Activated CD4-positive, alpha-beta T cell treated with anti-CD3 and anti-CD28 coated beads, Interleukin-2, Interleukin-6, amounts not matched to agents 100 ng/mL and 50 ng/mL, durations not matched to agents 16 hours and 8 hours (primary cell): ENCODE data around the gene CHN1.

Experiments
- DNase-seq: peaks from one replicate; pipeline ENCODE4 v3.0.0-alpha.2; 2020

CHN1 gene

GRCh38 chr2:174970092-174970491, 35.1 kb downstream of the CHN1 start:
- no peak for DNase-seq

DNA sequence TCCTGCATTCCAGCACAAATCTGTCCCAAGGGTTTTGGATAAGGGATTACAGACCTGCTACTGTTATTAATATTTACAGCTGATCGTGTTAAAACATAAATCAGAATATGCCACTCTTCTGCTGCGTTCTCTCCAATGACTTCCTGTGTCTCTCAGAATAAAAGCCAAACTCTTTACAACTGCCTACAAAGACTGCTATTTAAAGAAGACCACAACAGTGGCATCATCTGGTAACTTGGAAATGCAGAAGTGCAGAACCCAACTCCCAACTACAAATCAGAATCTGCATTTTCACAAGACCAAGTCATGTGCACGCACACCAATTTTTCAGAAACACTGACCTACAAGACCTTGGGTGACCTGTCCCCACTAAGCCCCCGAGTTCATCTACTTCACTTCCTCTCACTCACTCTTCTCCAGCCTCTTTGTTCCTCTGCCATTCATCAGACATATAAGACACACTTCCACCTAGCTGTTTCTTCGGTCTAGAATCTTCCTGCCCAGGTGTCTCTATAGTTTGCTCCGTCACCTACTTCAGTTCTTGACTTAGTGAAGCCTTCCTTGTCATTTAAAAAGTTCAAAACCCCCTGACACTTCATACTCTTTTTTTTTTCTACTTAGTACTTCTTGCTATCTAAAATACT, 36.0 kb downstream of the CHN1 start:
- DNase-seq: no peak

DNA sequence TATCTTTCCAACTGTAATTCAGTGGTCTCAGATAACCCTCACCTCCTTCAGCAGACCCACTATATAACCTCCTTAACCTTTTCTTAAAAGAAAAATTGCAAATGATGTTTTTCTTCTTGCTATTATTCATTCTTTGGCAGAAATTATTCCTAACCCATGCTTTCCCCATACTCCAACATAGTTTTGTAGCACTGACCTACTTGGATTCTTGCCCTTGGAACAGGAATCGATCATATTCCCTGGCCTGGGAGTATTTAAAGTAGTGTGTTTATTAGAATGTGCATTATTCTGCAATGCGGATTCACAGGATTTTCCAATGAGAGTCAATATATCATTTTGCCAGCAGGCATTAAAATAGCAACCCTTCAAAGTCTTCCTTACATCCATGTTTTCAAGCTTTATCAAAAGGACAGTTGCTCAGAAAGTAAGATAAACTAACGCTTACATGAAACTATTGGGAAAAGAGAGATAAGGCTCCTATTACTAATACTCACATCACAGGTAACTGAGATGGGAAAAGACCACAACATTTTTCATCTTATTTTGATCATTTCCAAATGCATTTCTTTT, 37.4 kb downstream of the CHN1 start:
- DNase-seq: no peak

DNA sequence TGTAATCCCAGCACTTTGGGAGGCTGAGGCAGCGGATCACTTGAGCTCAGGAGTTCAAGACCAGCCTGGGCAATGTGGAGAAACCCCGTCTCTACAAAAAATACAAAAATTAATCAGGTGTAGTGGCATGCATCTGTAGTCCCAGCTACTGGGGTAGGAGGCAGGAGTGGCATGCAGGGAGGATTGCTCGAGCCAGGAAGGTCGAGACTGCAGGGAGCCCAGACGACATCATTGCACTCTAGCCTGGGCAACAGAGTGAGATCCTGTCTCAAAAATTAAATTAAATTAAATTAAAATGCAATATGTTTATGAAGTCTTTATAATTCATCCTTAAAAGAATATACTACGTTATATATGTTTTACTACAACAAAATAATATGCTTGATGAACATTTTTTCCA, 38.1 kb downstream of the CHN1 start:
- DNase-seq: no peak

DNA sequence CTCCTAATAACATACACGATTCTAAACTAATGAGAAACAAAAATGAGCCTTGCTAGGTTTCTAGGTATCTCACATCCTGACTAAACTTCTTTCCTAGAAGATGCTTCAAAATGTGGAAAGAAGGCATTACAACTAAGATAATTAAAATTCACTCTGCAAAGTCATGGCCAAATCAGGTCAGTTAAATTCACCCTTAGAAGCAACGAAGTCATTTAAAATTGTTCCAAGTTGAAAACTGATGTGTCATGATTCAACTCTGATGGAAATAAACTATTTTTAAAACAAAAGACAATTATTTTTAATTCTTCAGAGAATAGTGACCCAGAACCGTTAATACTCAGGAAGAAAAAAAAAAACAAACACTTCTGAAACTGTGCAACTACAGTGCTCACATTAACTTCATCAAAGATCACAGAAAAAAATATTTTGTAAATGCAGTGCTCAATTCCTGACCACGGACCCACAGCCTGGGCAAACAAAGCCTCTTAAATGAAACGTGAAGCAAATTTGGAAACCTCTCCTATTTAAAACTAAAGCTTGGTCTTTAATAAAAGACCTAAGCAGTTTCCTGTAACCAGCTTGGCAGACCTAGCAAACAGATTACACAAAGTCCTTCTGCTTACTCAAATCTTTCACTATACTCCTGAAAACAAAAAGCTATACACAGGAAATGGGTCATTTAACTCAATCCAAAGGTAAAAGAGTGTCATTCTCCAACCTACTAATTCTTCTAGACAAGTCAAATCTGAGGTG, 39.0 kb downstream of the CHN1 start:
- peak; percentile 44 for DNase-seq

- no peak for DNase-seq
Measured at GRCh38 chr2:174965551-174965950, 39.6 kb downstream of the CHN1 start.

DNA sequence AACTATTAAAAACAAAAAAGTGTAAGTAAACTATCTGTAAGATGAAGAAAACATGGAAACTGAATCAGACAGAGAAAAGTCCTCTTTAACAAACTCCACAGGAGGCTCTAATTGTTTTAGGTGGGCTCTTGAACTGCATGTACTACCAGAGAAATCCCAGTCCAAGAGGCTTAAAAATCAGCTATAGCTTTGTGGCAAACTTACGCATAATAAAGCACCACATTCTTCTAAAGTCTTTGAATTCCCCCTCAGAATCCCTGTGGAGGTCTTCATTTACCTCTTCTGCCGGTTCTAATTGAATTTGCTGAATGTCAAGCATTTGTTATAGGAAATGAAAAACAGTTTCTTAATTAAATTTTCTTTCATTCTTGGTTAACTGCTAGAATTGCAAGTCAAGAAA, 40.8 kb downstream of the CHN1 start:
- no peak for DNase-seq

- no peak for DNase-seq
Measured at GRCh38 chr2:174963437-174964400, 41.5 kb downstream of the CHN1 start.

GRCh38 chr2:174959787-174960186, 45.4 kb downstream of the CHN1 start:
- no peak for DNase-seq

DNA sequence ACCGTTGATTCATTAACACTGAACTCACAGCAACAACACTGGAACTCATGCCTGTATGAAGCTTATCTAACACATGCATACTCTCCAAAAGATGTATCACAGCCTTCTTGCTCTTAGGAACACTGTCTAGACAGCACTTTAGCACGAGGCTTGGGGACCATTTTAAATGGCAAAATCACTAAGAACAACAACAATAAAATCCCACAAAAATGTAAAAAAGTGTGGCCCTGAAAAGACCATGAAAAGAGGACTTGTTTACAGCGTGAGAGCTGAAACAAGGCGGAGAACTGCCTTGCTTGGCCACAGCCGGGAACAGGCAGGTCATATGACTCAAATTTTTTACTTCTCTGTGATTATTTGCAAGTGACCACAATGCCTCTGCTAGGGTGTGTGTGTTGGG, 48.1 kb downstream of the CHN1 start:
- no peak for DNase-seq

- no peak for DNase-seq
Measured at GRCh38 chr2:174952607-174953006, 52.6 kb downstream of the CHN1 start.

DNA sequence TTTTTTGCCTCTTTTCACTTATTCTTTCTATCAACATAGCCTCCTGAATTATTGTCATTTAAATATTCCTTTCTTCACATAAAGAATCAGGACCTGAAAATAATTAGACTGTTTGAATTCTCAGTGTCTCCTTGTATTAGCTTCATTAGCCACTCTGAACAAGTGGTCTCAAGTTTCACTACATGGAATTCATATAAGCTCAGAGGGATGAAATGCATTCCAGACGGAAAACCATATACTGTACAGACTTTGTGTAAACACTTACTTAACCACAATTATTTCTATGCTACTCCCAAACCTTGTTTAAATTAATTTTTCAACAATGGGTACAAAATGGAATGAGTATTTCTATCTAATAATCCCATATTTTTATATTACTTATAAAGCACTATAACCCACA, 53.4 kb downstream of the CHN1 start:
- DNase-seq: no peak

DNA sequence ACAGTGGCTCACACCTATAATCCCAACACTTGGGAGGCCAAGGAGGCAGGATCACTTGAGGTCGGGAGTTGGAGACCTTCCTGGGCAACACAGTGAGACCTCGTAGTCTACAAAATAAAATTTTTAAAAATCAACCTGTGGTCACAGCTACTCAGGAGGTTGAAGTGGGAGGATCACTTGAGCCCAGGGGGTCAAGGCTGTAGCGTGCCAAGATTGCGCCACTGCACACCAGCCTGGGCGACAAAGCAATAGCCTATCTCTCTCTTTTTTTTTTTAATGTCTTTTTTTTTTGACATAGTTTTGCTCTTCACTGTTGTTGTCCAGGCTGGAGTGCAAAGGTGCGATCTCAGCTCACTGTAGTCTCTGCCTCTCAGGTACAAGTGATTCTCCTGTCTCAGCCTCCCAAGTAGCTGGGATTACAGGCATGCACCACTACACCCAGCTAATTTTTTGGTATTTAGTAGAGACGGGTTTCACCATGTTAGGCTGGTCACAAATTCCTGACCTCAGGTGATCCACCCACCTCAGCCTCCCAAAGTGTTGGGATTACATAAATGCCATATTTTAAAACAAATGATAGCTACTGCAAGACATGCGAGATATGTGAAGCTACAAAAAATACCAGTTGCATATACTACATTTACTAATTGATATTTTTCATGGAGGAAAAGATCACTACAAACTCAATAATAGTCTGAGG, 55.0 kb downstream of the CHN1 start:
- no peak for DNase-seq

DNA sequence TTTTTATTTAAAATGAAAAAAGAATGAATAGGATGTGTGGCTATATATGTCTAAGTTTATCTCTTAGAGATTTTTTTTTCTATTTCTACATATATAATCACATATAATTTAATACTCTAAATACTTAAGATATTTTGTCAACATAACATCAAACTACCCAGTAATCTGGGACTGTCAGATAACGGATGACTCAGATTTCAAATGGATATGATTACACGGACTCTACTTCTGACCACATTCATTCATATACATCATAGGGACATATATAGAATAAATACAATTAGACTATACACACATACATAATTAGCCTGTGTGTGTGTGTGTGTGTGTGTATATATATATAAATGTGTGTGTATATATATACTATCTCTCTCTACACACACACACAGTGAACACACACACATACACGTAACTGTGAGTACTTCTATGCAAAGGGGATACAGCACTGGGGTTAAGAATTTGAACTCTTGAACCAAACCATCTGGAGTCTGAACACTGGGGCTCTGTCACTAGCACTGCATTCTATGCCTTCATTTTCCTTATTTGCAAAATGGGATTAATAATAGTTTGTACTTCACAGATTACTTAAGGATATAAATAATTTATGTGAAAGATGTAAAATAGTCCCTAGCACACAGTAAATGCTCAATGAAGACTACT, 59.5 kb downstream of the CHN1 start:
- DNase-seq: no peak

DNA sequence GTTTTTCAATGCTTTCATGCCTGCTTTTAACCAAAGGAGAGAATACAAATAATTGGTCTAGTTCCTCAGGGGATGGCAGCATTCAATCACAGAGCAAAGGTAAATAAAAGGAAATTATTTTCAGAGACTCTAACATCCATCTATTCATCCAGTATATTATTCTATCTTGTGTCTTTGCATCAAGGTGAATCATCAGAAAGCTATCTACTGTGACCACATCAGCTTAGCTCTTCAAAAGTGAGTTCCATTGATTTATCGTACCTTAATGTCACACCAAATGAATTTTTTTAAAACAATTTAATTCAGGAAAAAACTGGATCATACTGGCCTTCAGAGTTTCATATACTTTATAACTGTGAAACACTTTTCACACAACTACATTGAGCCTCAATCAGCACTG, 66.1 kb downstream of the CHN1 start:
- DNase-seq: no peak

DNA sequence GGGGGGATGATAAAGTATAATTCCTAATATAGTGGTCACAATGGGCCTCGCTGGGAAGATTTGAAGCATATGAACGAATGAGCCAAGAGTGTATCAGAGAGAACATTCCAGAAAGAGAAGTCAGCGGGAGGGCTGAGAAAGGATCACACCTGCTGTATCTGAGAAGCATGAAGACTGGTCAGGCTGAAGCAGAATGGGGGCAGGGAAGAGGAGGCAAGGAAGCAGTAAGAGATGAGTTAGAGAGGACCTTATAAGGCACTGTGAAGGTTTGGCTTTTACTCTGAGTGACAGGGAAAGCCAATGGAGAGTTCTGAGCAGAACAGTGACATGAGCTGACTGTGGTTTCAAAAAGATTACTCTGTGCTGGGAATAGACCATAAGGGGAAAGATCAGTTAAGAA, 73.5 kb downstream of the CHN1 start:
- DNase-seq: no peak

DNA sequence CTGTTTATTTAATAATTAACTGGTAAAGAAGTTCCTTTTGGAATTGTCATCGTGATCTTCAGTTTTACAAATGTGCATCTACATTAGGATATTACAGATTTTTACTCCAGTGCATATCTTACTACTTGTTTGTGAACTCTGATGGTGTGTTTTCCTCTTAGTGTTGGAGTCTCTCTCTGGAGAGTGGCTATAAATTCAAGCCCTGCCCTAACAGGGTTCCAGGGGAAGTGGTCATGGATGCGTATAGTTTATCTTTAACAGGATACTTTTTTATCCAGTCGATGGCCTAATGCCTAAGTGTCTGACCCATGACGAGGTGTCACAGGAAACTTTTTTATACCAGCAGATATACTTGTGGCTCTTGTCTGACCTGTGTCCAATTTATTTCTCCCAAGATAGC, 75.4 kb downstream of the CHN1 start:
- no peak for DNase-seq

DNA sequence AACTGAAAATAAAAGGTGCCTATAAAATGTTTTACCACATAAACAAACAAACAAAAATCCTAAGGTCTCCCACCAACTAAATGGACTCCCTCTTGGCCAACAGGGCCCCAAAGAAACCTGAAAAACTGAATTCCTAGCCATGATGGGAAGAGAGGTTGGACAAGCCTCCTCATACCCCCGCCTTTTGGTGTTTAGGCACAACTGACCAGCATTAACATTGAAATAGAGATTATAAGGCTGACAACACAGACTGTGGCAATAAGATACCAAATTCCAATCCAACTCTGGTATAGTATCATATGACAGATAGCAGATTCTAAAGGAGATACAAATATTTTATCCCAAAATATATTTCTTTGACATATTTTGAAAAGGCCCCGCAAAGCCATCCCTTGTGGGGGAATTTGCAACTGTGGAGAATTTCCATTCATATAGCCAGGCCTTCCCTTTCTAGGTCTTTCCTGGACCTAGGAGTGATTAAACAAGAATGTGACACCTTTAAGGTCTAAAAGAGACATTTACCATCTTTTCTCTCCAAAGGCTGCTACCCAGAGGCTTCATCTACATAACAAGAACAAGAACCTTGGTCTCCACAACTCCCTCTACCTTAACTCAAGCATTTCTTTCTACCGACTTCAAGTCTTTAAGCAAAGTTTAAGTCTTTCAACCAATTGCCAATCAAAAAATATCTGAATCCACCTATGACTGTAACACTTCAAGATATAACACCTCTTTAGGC, 80.0 kb downstream of the CHN1 start:
- no peak for DNase-seq

- no peak for DNase-seq
Measured at GRCh38 chr2:174924061-174924693, 81.0 kb downstream of the CHN1 start.

GRCh38 chr2:174919947-174920595, 85.1 kb downstream of the CHN1 start:
- no peak for DNase-seq
